GM23248 (cell line): ENCODE measurements around the gene DRD4. TPM values are rescaled to one million over a fixed set of nuclear protein-coding genes. Genes with fewer than 3 reads are reported as not detected.

Source experiments
- DNase-seq: peaks from one replicate; pipeline ENCODE4 v3.0.0-alpha.2; 2015
- H2AFZ ChIP-seq: fragments of 200-600 bp; sonication (generic); 2 replicates; pipeline ENCODE4 v1.6.1; 2016; ENCODE audit warnings: antibody characterized with exemption
- H3F3A ChIP-seq: fragments of 200-600 bp; sonication (generic); 2 replicates; pipeline ENCODE4 v1.6.1; 2016; ENCODE audit warnings: mild to moderate bottlenecking, antibody characterized with exemption, mixed run types; ENCODE audit not compliant: insufficient read depth
- H3K27ac ChIP-seq: fragments of 200-600 bp; sonication (generic); 2 replicates; pipeline ENCODE4 v1.5.1; 2016; ENCODE audit warnings: mild to moderate bottlenecking
- H3K27me3 ChIP-seq: fragments of 200-600 bp; sonication (generic); replicated peaks from 2 replicates; pipeline ENCODE4 v1.6.1; 2016; ENCODE audit warnings: mild to moderate bottlenecking; ENCODE audit not compliant: insufficient read depth
- H3K36me3 ChIP-seq: fragments of 200-600 bp; sonication (generic); 2 replicates; pipeline ENCODE4 v1.6.1; 2016; ENCODE audit warnings: low read depth, mild to moderate bottlenecking
- H3K4me1 ChIP-seq: fragments of 200-600 bp; sonication (generic); 2 replicates; pipeline ENCODE4 v1.6.1; 2016; ENCODE audit warnings: mild to moderate bottlenecking; ENCODE audit not compliant: insufficient read depth
- H3K4me2 ChIP-seq: fragments of 200-600 bp; sonication (generic); one replicate; pipeline ENCODE4 v1.6.1; 2016; ENCODE audit warnings: mild to moderate bottlenecking; ENCODE audit not compliant: unreplicated experiment
- H3K4me3 ChIP-seq: fragments of 200-600 bp; sonication (generic); 2 replicates; pipeline ENCODE4 v1.5.1; 2016; ENCODE audit warnings: mild to moderate bottlenecking
- H3K79me2 ChIP-seq: fragments of 200-600 bp; sonication (generic); 2 replicates; pipeline ENCODE4 v1.6.1; 2016; ENCODE audit warnings: mild to moderate bottlenecking; ENCODE audit not compliant: insufficient read depth
- H3K9ac ChIP-seq: fragments of 200-600 bp; sonication (generic); 2 replicates; pipeline ENCODE4 v1.6.1; 2016; ENCODE audit warnings: mild to moderate bottlenecking
- H3K9me2 ChIP-seq: fragments of 200-600 bp; sonication (generic); 2 replicates; pipeline ENCODE4 v1.6.1; 2016; ENCODE audit warnings: mixed run types, mild to moderate bottlenecking, moderate library complexity; ENCODE audit not compliant: insufficient read depth
- H3K9me3 ChIP-seq: fragments of 200-600 bp; sonication (generic); one replicate; pipeline ENCODE4 v1.6.1; 2017; ENCODE audit warnings: low read depth
- H4K20me1 ChIP-seq: fragments of 200-600 bp; sonication (generic); 2 replicates; pipeline ENCODE4 v1.6.0; 2016; ENCODE audit not compliant: insufficient read depth
- EZH2 ChIP-seq: fragments of 200-600 bp; sonication (generic); IDR thresholded peaks from 2 replicates; pipeline ENCODE4 v1.6.1; 2018; ENCODE audit warnings: antibody characterized with exemption, mild to moderate bottlenecking; ENCODE audit not compliant: insufficient read depth, poor library complexity, severe bottlenecking
- EZH2phosphoT487 ChIP-seq: fragments of 200-600 bp; sonication (generic); IDR thresholded peaks from 2 replicates; pipeline ENCODE4 v1.6.1; 2018; ENCODE audit warnings: antibody characterized with exemption, moderate library complexity, mild to moderate bottlenecking, low read depth; ENCODE audit not compliant: insufficient read depth
- WGBS, 2 experiments: methylation state at CpG; one replicate each; pipeline ENCODE4 v1.1.6; 2015 to 2017; ENCODE audit warnings: low lambda C conversion rate in 2 of 2, low coverage in 1 of 2; ENCODE audit errors: missing lambda C conversion rate in 2 of 2; 5-methylcytosine and 5-hydroxymethylcytosine counted together
- in situ Hi-C: fragments of 300-500 bp; cut with MboI; formaldehyde crosslinking; loops from 2 replicates; pipeline ENCODE4 v1.15.0; 2020
- polyA plus RNA-seq: library from polyadenylated mRNA; unstranded; fragments of >200 nt; fragmentation: Nextera tagmentation; extraction: Ambion mirVana; gene quantifications from 2 replicates; pipeline ENCODE4 v1.2.1, GENCODE V29; 2016
- total RNA-seq: library from RNA; depleted of rRNA; stranded (reverse); fragments of >200 nt; shearing (Covaris generic); gene quantifications from 2 replicates; pipeline ENCODE4 v1.2.3, GENCODE V29; 2014

DRD4 gene
- total and polyA plus RNA-seq, 2 experiments from 2014 or later: not detected

- H3K27me3 ChIP-seq: no peaks in the 10 kb centered on the region
- no peaks in the 10 kb centered on the region for H3K36me3 ChIP-seq
- H2AFZ ChIP-seq: no peak overlapping the region
- no peak overlapping the region for H3K27ac ChIP-seq
- WGBS, 2 experiments: 93 to 95% methylated on average over 14 of the region's 14 CpGs
- DNase-seq: no peak
- TF ChIP-seq EZH2phosphoT487 (no peak), EZH2 (no peak)
- no peak overlapping the region for H3K9ac ChIP-seq
- in situ Hi-C loops: no loop called here
- no peaks in the 10 kb centered on the region for H3K9me3 ChIP-seq
- no peaks in the 10 kb centered on the region for H3K79me2 ChIP-seq
- H3F3A ChIP-seq: no peaks in the 10 kb centered on the region; the same call in 1 of the 2 replicates
- H3K4me3 ChIP-seq: no peak overlapping the region
- no peaks in the 10 kb centered on the region for H4K20me1 ChIP-seq
- H3K4me1 ChIP-seq: no peaks in the 10 kb centered on the region
- H3K4me2 ChIP-seq: no peak overlapping the region
- H3K9me2 ChIP-seq: no peaks in the 10 kb centered on the region
Observed at GRCh38 chr11:656426-656825, 19.4 kb downstream of the DRD4 start.

GRCh38 chr11:656866-657265, 19.8 kb downstream of the DRD4 start:
- Histone ChIP-seq H3K4me3 (no peak overlapping the region), H3K27ac (no peak overlapping the region), H3K27me3 (no peaks in the 10 kb centered on the region), H3K79me2 (no peaks in the 10 kb centered on the region), H3F3A (no peaks in the 10 kb centered on the region; the same call in 1 of the 2 replicates), H3K4me2 (no peak overlapping the region), H4K20me1 (no peaks in the 10 kb centered on the region), H3K9me3 (no peaks in the 10 kb centered on the region), H3K4me1 (no peaks in the 10 kb centered on the region), H3K9ac (no peak overlapping the region), H3K36me3 (no peaks in the 10 kb centered on the region), H2AFZ (no peak overlapping the region), H3K9me2 (no peaks in the 10 kb centered on the region)
- no peak for DNase-seq
- in situ Hi-C loops: no loop called here
- 93 to 99% methylated on average over 7 of the region's 7 CpGs for WGBS, 2 experiments
- TF ChIP-seq EZH2 (no peak), EZH2phosphoT487 (no peak)

GRCh38 chr11:657691-658126, 20.6 kb downstream of the DRD4 start:
- H3K4me1 ChIP-seq: no peaks in the 10 kb centered on the region
- H3K27me3 ChIP-seq: no peaks in the 10 kb centered on the region
- no peak overlapping the region for H3K27ac ChIP-seq
- H3K9me3 ChIP-seq: no peaks in the 10 kb centered on the region
- H3K36me3 ChIP-seq: no peaks in the 10 kb centered on the region
- WGBS, 2 experiments: 92 to 96% methylated on average over 12 to 14 of the region's 14 CpGs
- no peak overlapping the region for H2AFZ ChIP-seq
- 0 out of 2 replicates have a peak, but pooled peaks cover 5% of the 10 kb centered on the region for H3K79me2 ChIP-seq
- no peak overlapping the region for H3K4me2 ChIP-seq
- no peak for TF ChIP-seq EZH2phosphoT487
- TF ChIP-seq EZH2: no peak
- H3K9me2 ChIP-seq: no peaks in the 10 kb centered on the region
- no peaks in the 10 kb centered on the region for H4K20me1 ChIP-seq
- H3K9ac ChIP-seq: no peak overlapping the region
- no peak overlapping the region for H3K4me3 ChIP-seq
- in situ Hi-C loops: no loop called here
- no peaks in the 10 kb centered on the region for H3F3A ChIP-seq
- DNase-seq: no peak

- Histone ChIP-seq H3K9ac (no peak overlapping the region), H3K27ac (no peak overlapping the region), H3K4me3 (no peak overlapping the region), H4K20me1 (no peaks in the 10 kb centered on the region), H3F3A (no peaks in the 10 kb centered on the region), H3K9me3 (no peaks in the 10 kb centered on the region), H3K4me2 (no peak overlapping the region), H3K27me3 (no peaks in the 10 kb centered on the region), H3K36me3 (no peaks in the 10 kb centered on the region), H3K79me2 (peaks cover 17% of the 10 kb centered on the region), H3K9me2 (no peaks in the 10 kb centered on the region), H3K4me1 (no peaks in the 10 kb centered on the region), H2AFZ (no peak overlapping the region)
- in situ Hi-C loops: no loop called here
- 91 to 94% methylated on average over 16 of the region's 16 CpGs for WGBS, 2 experiments
- DNase-seq: no peak
- TF ChIP-seq EZH2phosphoT487: no peak
- TF ChIP-seq EZH2: no peak
Observed at GRCh38 chr11:659532-660085, 22.5 kb downstream of the DRD4 start.

GRCh38 chr11:660281-660680, 23.2 kb downstream of the DRD4 start:
- no peak overlapping the region for H3K9ac ChIP-seq
- WGBS, 2 experiments: 86 to 89% methylated on average over 13 to 19 of the region's 19 CpGs
- H3K4me3 ChIP-seq: no peak overlapping the region
- DNase-seq: no peak
- no peaks in the 10 kb centered on the region for H3K9me2 ChIP-seq
- no peaks in the 10 kb centered on the region for H3K36me3 ChIP-seq
- no peaks in the 10 kb centered on the region for H4K20me1 ChIP-seq
- H3K27ac ChIP-seq: no peak overlapping the region
- H3K4me1 ChIP-seq: peaks cover 4% of the 10 kb centered on the region
- no peaks in the 10 kb centered on the region for H3K9me3 ChIP-seq
- TF ChIP-seq EZH2 (no peak), EZH2phosphoT487 (no peak)
- peaks cover 3% of the 10 kb centered on the region; the same call in 1 of the 2 replicates for H3F3A ChIP-seq
- no peak overlapping the region for H3K4me2 ChIP-seq
- peaks cover 17% of the 10 kb centered on the region for H3K79me2 ChIP-seq
- H2AFZ ChIP-seq: no peak overlapping the region
- in situ Hi-C loops: no loop called here
- no peaks in the 10 kb centered on the region for H3K27me3 ChIP-seq
